Uterus (tissue), 4 donors: Measurements from ENCODE around the gene HLA-G. TPM values are rescaled to one million over a fixed set of nuclear protein-coding genes. Genes with fewer than 3 reads are reported as not detected.

Experiments used
- DNase-seq, 2 donors: peaks; one replicate each; pipeline ENCODE4 v3.0.0-alpha.2; 2019 to 2020
- H3K27ac ChIP-seq, 2 donors: fragments of 200-600 bp; sonication (generic); 1 replicate in 1 of 2; 2 replicates in 1 of 2; pipeline ENCODE4 v1.5.1; 2016 to 2018
- H3K27me3 ChIP-seq, 2 donors: fragments of 200-600 bp; sonication (generic); one replicate each; pipeline ENCODE4 v1.5.1; 2018 to 2019; ENCODE audit warnings: control low read depth in 1 of 2
- H3K36me3 ChIP-seq, 2 donors: fragments of 200-600 bp; sonication (generic); one replicate each; pipeline ENCODE4 v1.5.1; 2019; ENCODE audit warnings: control low read depth in 1 of 2
- H3K4me1 ChIP-seq, 2 donors: fragments of 200-600 bp; sonication (generic); one replicate each; pipeline ENCODE4 v1.5.1; 2018 to 2019; ENCODE audit warnings: control low read depth in 1 of 2
- H3K4me3 ChIP-seq, 2 donors: fragments of 200-600 bp; sonication (generic); 1 replicate in 1 of 2; 2 replicates in 1 of 2; pipeline ENCODE4 v1.5.1; 2018 to 2019; ENCODE audit warnings: mild to moderate bottlenecking in 1 of 2
- H3K9me3 ChIP-seq, 2 donors: fragments of 200-600 bp; sonication (generic); one replicate each; pipeline ENCODE4 v1.5.1; 2019; ENCODE audit warnings: control low read depth in 1 of 2
- CTCF ChIP-seq, 4 experiments: fragments of 200-600 bp in 2 of 4; fragments of 450-650 bp in 2 of 4; sonication (generic) in 2 of 4; IDR thresholded peaks; one replicate each; pipeline ENCODE4 v1.5.1; 2016 to 2019; ENCODE audit warnings: antibody characterized with exemption in 4 of 4, mild to moderate bottlenecking in 2 of 4, moderate library complexity in 1 of 4
- POLR2A ChIP-seq, 2 donors: fragments of 450-650 bp; IDR thresholded peaks; one replicate each; pipeline ENCODE4 v1.6.1; 2016; ENCODE audit warnings: antibody characterized with exemption in 2 of 2, mild to moderate bottlenecking in 1 of 2, moderate library complexity in 1 of 2
- intact Hi-C: fragments of 100-400 bp; cut with DNase I; formaldehyde crosslinking; loops from one replicate; pipeline ENCODE4 v1.15.1; 2023; ENCODE audit warnings: low total_unique reads
- total RNA-seq, 4 donors: library from RNA; depleted of rRNA in 3 of 4; stranded (reverse); fragments of >200 nt in 3 of 4; gene quantifications; one replicate each; pipeline versions ENCODE4 v1.1.0 to v1.2.4, GENCODE V29; 2014 to 2023
- donor health status: DM: yes; HTN: yes; CAD: no.

Gene HLA-G
- total RNA-seq, 4 donors from 2014 or later = 0.52 TPM; not detected in 3

- H3K27me3 ChIP-seq = peaks cover 0 to 16% of the 10 kb centered on the region in 2 donors
- TF ChIP-seq CTCF (IDR thresholded peaks at IDR 0.05) (peak; percentile 89 to 94 (median 93)), POLR2A (IDR thresholded peaks at IDR 0.05) (no peak)
- H3K27ac ChIP-seq = no peak overlapping the region
- H3K36me3 ChIP-seq = no peaks in the 10 kb centered on the region
- H3K4me1 ChIP-seq = no peaks in the 10 kb centered on the region
- DNase-seq = peak; percentile 69 to 78
- no peaks in the 10 kb centered on the region for H3K9me3 ChIP-seq
- intact Hi-C loops = no loop called here
- H3K4me3 ChIP-seq = no peak overlapping the region
These were observed 20.4 kb downstream of the HLA-G start for GRCh38 chr6:29847871-29848630.

DNA sequence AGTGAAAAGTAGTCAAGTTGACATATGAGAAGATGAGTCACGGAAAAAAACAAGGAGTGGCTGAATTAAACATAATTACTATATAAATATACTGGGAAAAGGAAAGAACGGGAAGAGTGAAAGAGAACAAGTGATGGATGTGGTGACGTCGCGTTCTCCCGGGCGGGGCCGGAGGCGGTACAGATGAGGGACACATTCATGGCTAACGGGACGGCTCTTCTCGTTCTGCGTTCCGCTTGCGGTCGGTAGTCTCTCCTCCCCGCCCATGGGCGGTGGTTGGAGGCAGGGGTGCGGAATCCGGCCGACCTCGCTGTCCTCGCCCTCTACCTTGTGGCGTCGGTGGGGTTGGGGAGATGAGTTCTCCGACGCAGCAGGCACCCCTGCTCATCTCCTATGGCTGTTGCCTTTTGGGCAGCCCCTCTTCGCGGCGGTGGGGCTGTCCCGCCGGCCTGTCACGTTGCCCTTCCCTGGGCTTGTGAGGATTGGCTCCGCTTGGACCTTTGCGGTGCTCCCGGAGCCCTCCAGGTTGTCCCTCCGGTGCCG is 22.5 kb downstream of the HLA-G start:
- no peak for TF ChIP-seq POLR2A (IDR thresholded peaks at IDR 0.05)
- no peak for TF ChIP-seq CTCF (IDR thresholded peaks at IDR 0.05)
- Histone ChIP-seq H3K36me3 (no peaks in the 10 kb centered on the region), H3K9me3 (no peaks in the 10 kb centered on the region), H3K4me3 (no peak overlapping the region), H3K27me3 (peaks cover 0 to 16% of the 10 kb centered on the region in 2 donors), H3K27ac (no peak overlapping the region), H3K4me1 (no peaks in the 10 kb centered on the region)
- no peak for DNase-seq
- intact Hi-C loops = no loop called here

DNA sequence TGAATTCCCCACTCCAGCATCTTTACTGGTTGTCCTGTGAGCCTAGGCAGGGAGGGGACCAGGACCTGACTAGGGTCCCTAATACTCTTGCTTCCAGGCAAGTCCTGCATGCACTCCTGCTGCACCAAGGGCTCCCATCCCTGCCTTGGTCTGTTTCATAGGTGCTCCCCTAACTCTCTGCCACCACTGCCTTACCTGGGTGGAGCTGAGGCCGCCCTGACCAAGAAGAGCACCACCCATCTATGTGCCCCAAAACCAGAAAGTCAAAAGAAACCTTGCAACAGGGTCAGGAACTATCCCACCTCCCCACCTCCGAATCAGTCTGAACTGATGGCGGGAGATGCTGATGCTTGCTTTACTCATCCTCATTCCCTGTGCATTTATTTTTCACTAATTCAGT is 23.6 kb downstream of the HLA-G start:
- intact Hi-C loops = no loop called here
- Histone ChIP-seq H3K9me3 (no peaks in the 10 kb centered on the region), H3K27me3 (peaks cover 0 to 12% of the 10 kb centered on the region in 2 donors), H3K4me1 (no peaks in the 10 kb centered on the region), H3K36me3 (no peaks in the 10 kb centered on the region), H3K4me3 (no peak overlapping the region), H3K27ac (no peak overlapping the region)
- TF ChIP-seq POLR2A (IDR thresholded peaks at IDR 0.05) = no peak
- no peak for TF ChIP-seq CTCF (IDR thresholded peaks at IDR 0.05)
- DNase-seq = no peak

GRCh38 chr6:29853245-29853644 is 25.6 kb downstream of the HLA-G start:
- Histone ChIP-seq H3K27ac (no peak overlapping the region), H3K9me3 (no peaks in the 10 kb centered on the region), H3K4me1 (no peaks in the 10 kb centered on the region), H3K36me3 (no peaks in the 10 kb centered on the region), H3K27me3 (peaks cover 0 to 9% of the 10 kb centered on the region in 2 donors), H3K4me3 (no peak overlapping the region)
- intact Hi-C loops = no loop called here
- DNase-seq = no peak
- TF ChIP-seq CTCF (IDR thresholded peaks at IDR 0.05) (no peak), POLR2A (IDR thresholded peaks at IDR 0.05) (no peak)

GRCh38 chr6:29858006-29858405 is 30.4 kb downstream of the HLA-G start:
- H3K4me1 ChIP-seq = no peaks in the 10 kb centered on the region
- H3K36me3 ChIP-seq = no peaks in the 10 kb centered on the region
- H3K27me3 ChIP-seq = no peaks in the 10 kb centered on the region
- no peak overlapping the region for H3K4me3 ChIP-seq
- H3K9me3 ChIP-seq = no peaks in the 10 kb centered on the region
- intact Hi-C loops = no loop called here
- DNase-seq = no peak
- H3K27ac ChIP-seq = no peak overlapping the region
- TF ChIP-seq POLR2A (IDR thresholded peaks at IDR 0.05) (no peak), CTCF (IDR thresholded peaks at IDR 0.05) (no peak)
